B cell (primary cell): ENCODE results near the gene SCARB1. TPM values are rescaled to one million over a fixed set of nuclear protein-coding genes. Genes with fewer than 3 reads are reported as not detected.

ENCODE experiments used
- ATAC-seq: fragments of 200-7000 bp; cut with Tn5 transposase; one replicate; pipeline ENCODE4 v1.10.0; 2021; ENCODE audit warnings: low read depth, mild to moderate bottlenecking, moderate number of reproducible peaks, moderate library complexity
- CTCF ChIA-PET: fragments of 350-600 bp; sonication (Branson Sonifier 250); formaldehyde crosslinking; loops from one replicate; lab custom pipeline; 2021; ENCODE audit warnings: antibody characterized with exemption, inconsistent platforms; lab: Charles Lee
- POLR2A ChIA-PET: fragments of 350-600 bp; sonication (Branson Sonifier 250); formaldehyde crosslinking; loops from one replicate; lab custom pipeline; 2021; ENCODE audit warnings: antibody characterized with exemption; lab: Charles Lee
- DNase-seq: peaks from one replicate; pipeline ENCODE4 v3.0.0; 2013
- H2AFZ ChIP-seq: 2 replicates; pipeline ENCODE4 v1.6.1; 2012; ENCODE audit warnings: mild to moderate bottlenecking, low read depth, low read length; ENCODE audit not compliant: insufficient read depth, poor library complexity, severe bottlenecking
- H3K27ac ChIP-seq, 2 donors: 1 replicate in 1 of 2; 2 replicates in 1 of 2; pipeline ENCODE4 v1.5.1; 2012 to 2013; ENCODE audit warnings: low read length in 2 of 2, mild to moderate bottlenecking in 2 of 2, moderate library complexity in 1 of 2
- H3K27me3 ChIP-seq, 4 experiments: fragments of 200-600 bp in 1 of 4; sonication (generic) in 1 of 4; replicated peaks in 1 of 4; 1 replicate in 2 of 4; 2 replicates in 2 of 4; pipeline versions ENCODE4 v1.6.1 to v1.7.0; 2013 to 2016; ENCODE audit warnings: low read length in 3 of 4, mild to moderate bottlenecking in 2 of 4, mixed read lengths in 1 of 4, moderate library complexity in 1 of 4; ENCODE audit not compliant: insufficient read depth in 4 of 4, control insufficient read depth in 3 of 4; ENCODE audit errors: control extremely low read depth in 1 of 4
- H3K36me3 ChIP-seq, 2 experiments: replicated peaks in 1 of 2; 1 replicate in 1 of 2; 2 replicates in 1 of 2; pipeline versions ENCODE4 v1.6.1 to v1.7.1; 2013; ENCODE audit warnings: low read length in 1 of 2; ENCODE audit not compliant: insufficient read depth in 2 of 2, control insufficient read depth in 1 of 2; ENCODE audit errors: control extremely low read depth in 1 of 2, extremely low read depth in 1 of 2
- H3K4me1 ChIP-seq, 2 donors: fragments of 200-600 bp in 1 of 2; sonication (generic) in 1 of 2; 1 replicate in 1 of 2; 2 replicates in 1 of 2; pipeline versions ENCODE4 v1.5.1 to v1.6.1; 2013 to 2017; ENCODE audit warnings: low read length in 2 of 2; ENCODE audit not compliant: control insufficient read depth in 2 of 2, insufficient read depth in 2 of 2
- H3K4me2 ChIP-seq: replicated peaks from 2 replicates; pipeline ENCODE3; 2012; ENCODE audit warnings: mild to moderate bottlenecking, low read depth, low read length; ENCODE audit not compliant: poor library complexity, severe bottlenecking
- H3K4me3 ChIP-seq, 5 experiments: fragments of 200-600 bp in 1 of 5; sonication (generic) in 1 of 5; 1 replicate in 3 of 5; 2 replicates in 2 of 5; pipeline versions ENCODE4 v1.5.1 to v1.7.0; 2011 to 2016; ENCODE audit warnings: low read length in 4 of 5, mild to moderate bottlenecking in 4 of 5, low read depth in 2 of 5, control low read depth in 1 of 5, moderate library complexity in 1 of 5; ENCODE audit not compliant: insufficient read depth in 1 of 5; ENCODE audit errors: control extremely low read depth in 1 of 5, extremely low read depth in 1 of 5
- H3K79me2 ChIP-seq: fragments of 200-600 bp; sonication (generic); one replicate; pipeline ENCODE4 v1.6.0; 2016; ENCODE audit warnings: low read length; ENCODE audit not compliant: control insufficient read depth, insufficient read depth
- H3K9ac ChIP-seq: fragments of 200-600 bp; sonication (generic); 2 replicates; pipeline ENCODE4 v1.6.1; 2017; ENCODE audit warnings: mild to moderate bottlenecking, low read length, moderate library complexity
- H3K9me3 ChIP-seq, 3 donors: one replicate each; pipeline versions ENCODE4 v1.6.1 to v1.7.1; 2013; ENCODE audit warnings: low read length in 2 of 3; ENCODE audit not compliant: control insufficient read depth in 2 of 3, insufficient read depth in 1 of 3; ENCODE audit errors: control extremely low read depth in 1 of 3
- H4K20me1 ChIP-seq: 2 replicates; pipeline ENCODE4 v1.6.0; 2012; ENCODE audit warnings: mild to moderate bottlenecking, low read length; ENCODE audit not compliant: insufficient read depth, control insufficient read depth, poor library complexity, severe bottlenecking
- H3K27ac Mint-ChIP-seq: one replicate; pipeline ENCODE4 v1.8.0; 2021; ENCODE audit warnings: mixed read lengths
- H3K27me3 Mint-ChIP-seq: one replicate; pipeline ENCODE4 v1.8.0; 2021; ENCODE audit warnings: mixed read lengths
- H3K4me1 Mint-ChIP-seq: one replicate; pipeline ENCODE4 v1.8.0; 2021; ENCODE audit warnings: mixed read lengths
- H3K4me3 Mint-ChIP-seq: one replicate; pipeline ENCODE4 v1.8.0; 2021; ENCODE audit warnings: mixed read lengths
- H3K9me3 Mint-ChIP-seq: one replicate; pipeline ENCODE4 v1.8.0; 2022; ENCODE audit warnings: mixed read lengths; ENCODE audit not compliant: insufficient read depth
- CTCF ChIP-seq: fragments of 200-600 bp; IDR thresholded peaks from one replicate; pipeline ENCODE4 v1.8.0; 2022; ENCODE audit warnings: antibody characterized with exemption, mild to moderate bottlenecking
- EZH2 ChIP-seq: IDR thresholded peaks from 2 replicates; pipeline ENCODE4 v1.6.1; 2012; ENCODE audit warnings: borderline replicate concordance, low read depth, mild to moderate bottlenecking, moderate library complexity, low read length; ENCODE audit not compliant: insufficient read depth, poor library complexity, severe bottlenecking
- WGBS: methylation state at CpG from one replicate; pipeline ENCODE4 v1.1.5; 2013; ENCODE audit warnings: missing lambda C conversion rate; ENCODE audit not compliant: insufficient coverage; 5-methylcytosine and 5-hydroxymethylcytosine counted together
- intact Hi-C: fragments of 100-400 bp; cut with micrococcal nuclease; formaldehyde crosslinking; loops from one replicate; pipeline ENCODE4 v1.10.0; 2022
- polyA plus RNA-seq: library from polyadenylated mRNA; depleted of rRNA; stranded (reverse); fragments of >200 nt; gene quantifications from 2 replicates; pipeline ENCODE4 v1.2.3, GENCODE V29; 2012
- total RNA-seq, 2 donors: library from RNA; stranded (reverse); fragments of 120-200 nt in 1 of 2; gene quantifications; 1 replicate in 1 of 2; 2 replicates in 1 of 2; pipeline versions ENCODE4 v1.2.3 to v1.2.4, GENCODE V29; 2013 to 2022

SCARB1 gene
- total and polyA plus RNA-seq, 2 donors (not counting 1 experiment from before 2014, with no cell fraction given) = 26.8 to 30.7 TPM

- TF ChIP-seq CTCF = no peak
- no peak for TF ChIP-seq EZH2
- no peaks in the 10 kb centered on the region for H3K9me3 ChIP-seq
- no peak overlapping the region for H2AFZ ChIP-seq
- DNase-seq (no peak), ATAC-seq (no peak)
- no peak overlapping the region for H3K4me3 Mint-ChIP-seq
- no peak overlapping the region for H3K27ac Mint-ChIP-seq
- ChIA-PET CTCF (no interaction called here), POLR2A (no interaction called here)
- no peaks in the 10 kb centered on the region for H3K27me3 ChIP-seq
- H3K9ac ChIP-seq = no peak overlapping the region
- no peaks in the 10 kb centered on the region for H3K36me3 ChIP-seq
- no peaks in the 10 kb centered on the region for H3K4me1 Mint-ChIP-seq
- no peaks in the 10 kb centered on the region for H3K4me1 ChIP-seq
- H3K9me3 Mint-ChIP-seq = no peaks in the 10 kb centered on the region
- no peaks in the 10 kb centered on the region for H4K20me1 ChIP-seq
- no peak overlapping the region for H3K27ac ChIP-seq
- no peak overlapping the region for H3K4me3 ChIP-seq
- H3K27me3 Mint-ChIP-seq = no peaks in the 10 kb centered on the region
- intact Hi-C loops = loop anchor here (10.0 kb wide), 1 partner anchor 349 kb away; the partner anchor contains the start of gene TMEM132B
- no peak overlapping the region for H3K4me2 ChIP-seq
- WGBS = 90% methylated on average over 14 of the region's 17 CpGs
- peaks cover 26% of the 10 kb centered on the region for H3K79me2 ChIP-seq
These were observed 27.8 kb downstream of the SCARB1 start for GRCh38 chr12:124835656-124836410.

DNA sequence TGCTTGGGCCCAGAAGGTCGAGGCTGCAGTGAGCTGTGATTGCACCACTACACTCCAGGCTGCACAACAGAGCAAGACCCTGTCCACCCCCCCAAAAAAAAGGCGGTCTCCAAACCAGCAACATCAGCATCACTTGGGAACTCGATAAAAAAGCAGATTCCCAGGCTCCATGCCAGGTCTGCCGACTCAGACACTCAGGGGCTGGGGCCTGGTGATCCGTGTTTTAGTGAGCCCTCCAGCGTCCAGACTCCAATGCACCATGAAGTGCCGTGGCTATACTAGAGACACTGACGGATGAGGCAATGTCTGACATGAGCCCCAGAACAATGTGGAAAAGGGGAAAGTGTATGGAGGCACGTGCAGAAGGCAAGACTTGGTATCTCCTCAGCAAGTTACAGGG is 28.8 kb downstream of the SCARB1 start:
- Histone ChIP-seq H3K27me3 (no peaks in the 10 kb centered on the region), H3K4me1 (no peaks in the 10 kb centered on the region), H3K36me3 (no peaks in the 10 kb centered on the region), H3K27ac (no peak overlapping the region), H3K9ac (no peak overlapping the region), H3K4me2 (no peak overlapping the region), H2AFZ (no peak overlapping the region), H4K20me1 (no peaks in the 10 kb centered on the region), H3K9me3 (peaks cover 0 to 7% (median 4%) of the 10 kb centered on the region in 3 donors), H3K4me3 (no peak overlapping the region), H3K79me2 (peaks cover 26% of the 10 kb centered on the region)
- Mint-ChIP-seq H3K4me3 (no peak overlapping the region), H3K4me1 (no peaks in the 10 kb centered on the region), H3K27me3 (no peaks in the 10 kb centered on the region), H3K27ac (no peak overlapping the region), H3K9me3 (peaks cover 3% of the 10 kb centered on the region)
- CTCF ChIA-PET = no interaction called here
- no peak for ATAC-seq
- POLR2A ChIA-PET = no interaction called here
- 98% methylated on average over 9 of the region's 9 CpGs for WGBS
- intact Hi-C loops = loop anchor here (10.0 kb wide), 1 partner anchor 350 kb away; the partner anchor contains the start of gene TMEM132B
- DNase-seq = no peak
- no peak for TF ChIP-seq CTCF
- TF ChIP-seq EZH2 = no peak
